ENCODE measurements around the gene PCCA.

PCCA gene

DNA sequence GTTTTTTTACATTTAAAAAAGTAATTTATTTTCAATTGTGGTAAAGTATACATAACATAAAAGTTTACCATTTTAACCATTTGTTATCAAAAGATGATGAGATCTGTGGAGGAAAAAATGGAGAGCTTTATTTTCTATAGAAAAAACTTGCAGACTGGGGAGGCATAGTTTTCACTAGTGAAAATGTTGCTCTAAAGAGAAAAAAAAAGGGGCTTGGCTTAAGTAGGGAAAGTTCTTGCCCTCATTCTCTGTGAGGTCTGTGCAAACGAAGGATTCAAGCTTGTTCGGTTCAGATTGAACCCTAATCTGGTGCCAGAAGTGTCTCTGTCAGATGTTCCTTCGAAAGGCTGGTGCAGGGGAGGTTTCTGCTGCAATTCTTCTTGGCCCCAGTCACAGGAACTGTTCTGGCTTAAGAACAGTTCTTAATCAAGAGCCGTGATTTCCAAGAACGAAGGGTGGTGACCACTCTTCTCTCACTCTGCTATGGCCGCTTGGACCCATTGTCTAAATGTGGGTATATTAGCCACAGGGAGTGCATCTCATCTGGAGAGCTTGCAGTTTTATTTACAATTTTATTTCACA lies 42.1 kb downstream of the PCCA start:
- Histone ChIP-seq H4K20me1 (ENCODE audit: insufficient read depth, low read length) (no peaks in the 10 kb centered on the region), H3F3A (ENCODE audit: insufficient read depth, low read length) (no peaks in the 10 kb centered on the region), H3K27ac (ENCODE audit: low read depth, low read length, poor library complexity, severe bottlenecking) (no peak overlapping the region), H3K4me1 (ENCODE audit: insufficient read depth, low read length, severe bottlenecking) (no peaks in the 10 kb centered on the region), H3K9ac (ENCODE audit: low read length) (no peak overlapping the region), H3K9me2 (ENCODE audit: low read depth, low read length) (no peaks in the 10 kb centered on the region), H3K9me3 (ENCODE audit: low read length) (no peaks in the 10 kb centered on the region), H3K36me3 (ENCODE audit: insufficient read depth, low read length) (no peaks in the 10 kb centered on the region), H3K27me3 (ENCODE audit: insufficient read depth, low read length) (no peaks in the 10 kb centered on the region), H3K4me3 (ENCODE audit: low read depth, low read length, poor library complexity, severe bottlenecking) (no peak overlapping the region), H2AFZ (ENCODE audit: low read length) (no peak overlapping the region), H3K4me2 (ENCODE audit: low read length) (no peak overlapping the region), H3K79me2 (ENCODE audit: insufficient read depth, low read length) (no peaks in the 10 kb centered on the region)
- TF ChIP-seq, protein P1, sequence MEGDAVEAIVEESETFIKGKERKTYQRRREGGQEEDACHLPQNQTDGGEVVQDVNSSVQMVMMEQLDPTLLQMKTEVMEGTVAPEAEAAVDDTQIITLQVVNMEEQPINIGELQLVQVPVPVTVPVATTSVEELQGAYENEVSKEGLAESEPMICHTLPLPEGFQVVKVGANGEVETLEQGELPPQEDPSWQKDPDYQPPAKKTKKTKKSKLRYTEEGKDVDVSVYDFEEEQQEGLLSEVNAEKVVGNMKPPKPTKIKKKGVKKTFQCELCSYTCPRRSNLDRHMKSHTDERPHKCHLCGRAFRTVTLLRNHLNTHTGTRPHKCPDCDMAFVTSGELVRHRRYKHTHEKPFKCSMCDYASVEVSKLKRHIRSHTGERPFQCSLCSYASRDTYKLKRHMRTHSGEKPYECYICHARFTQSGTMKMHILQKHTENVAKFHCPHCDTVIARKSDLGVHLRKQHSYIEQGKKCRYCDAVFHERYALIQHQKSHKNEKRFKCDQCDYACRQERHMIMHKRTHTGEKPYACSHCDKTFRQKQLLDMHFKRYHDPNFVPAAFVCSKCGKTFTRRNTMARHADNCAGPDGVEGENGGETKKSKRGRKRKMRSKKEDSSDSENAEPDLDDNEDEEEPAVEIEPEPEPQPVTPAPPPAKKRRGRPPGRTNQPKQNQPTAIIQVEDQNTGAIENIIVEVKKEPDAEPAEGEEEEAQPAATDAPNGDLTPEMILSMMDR (IDR thresholded peaks at IDR 0.05; ENCODE audit: low read length): no peak
- no peak for TF ChIP-seq EZH2 (IDR thresholded peaks at IDR 0.05; ENCODE audit: borderline replicate concordance, low read length)

DNA sequence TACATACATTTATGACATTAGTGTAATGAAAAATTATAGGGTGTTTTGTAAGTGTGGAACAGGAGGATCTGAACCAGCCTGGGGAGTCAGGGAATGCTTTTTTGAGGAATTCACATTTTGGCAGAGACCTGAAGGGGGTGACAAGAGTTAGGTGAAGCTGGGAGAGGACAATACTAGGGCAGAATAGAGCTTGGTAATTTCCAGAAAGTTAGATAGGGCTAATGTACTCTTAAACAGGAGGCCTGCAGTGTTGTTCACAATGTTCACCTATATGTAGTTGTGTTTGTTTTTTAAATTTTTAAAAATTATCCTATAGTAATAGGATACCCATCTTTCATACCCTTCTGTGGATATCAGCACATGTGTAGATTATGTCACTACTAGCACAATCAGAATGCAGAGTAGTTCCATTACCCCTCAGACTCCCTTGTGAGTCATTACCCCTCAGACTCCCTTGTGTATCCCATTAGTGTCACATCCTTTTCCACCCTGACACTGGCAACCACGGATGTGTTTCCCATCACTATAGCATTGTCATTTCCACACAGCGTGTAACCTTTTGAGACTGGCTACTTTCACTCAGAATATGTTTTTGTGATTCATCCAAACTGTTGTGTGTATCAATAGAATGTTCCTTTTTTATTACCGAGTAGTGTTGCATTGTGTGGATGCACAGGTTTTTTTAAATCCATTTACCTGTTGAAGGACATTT lies 43.1 kb downstream of the PCCA start:
- TF ChIP-seq, protein P1 (IDR thresholded peaks at IDR 0.05; ENCODE audit: low read length): no peak
- no peak for TF ChIP-seq EZH2 (IDR thresholded peaks at IDR 0.05; ENCODE audit: borderline replicate concordance, low read length)
- no peak overlapping the region for H3K27ac ChIP-seq (ENCODE audit: low read depth, low read length, poor library complexity, severe bottlenecking)
- no peaks in the 10 kb centered on the region for H3K36me3 ChIP-seq (ENCODE audit: insufficient read depth, low read length)
- no peak overlapping the region for H2AFZ ChIP-seq (ENCODE audit: low read length)
- H4K20me1 ChIP-seq (ENCODE audit: insufficient read depth, low read length): no peaks in the 10 kb centered on the region
- H3K4me3 ChIP-seq (ENCODE audit: low read depth, low read length, poor library complexity, severe bottlenecking): no peak overlapping the region
- H3K9me3 ChIP-seq (ENCODE audit: low read length): no peaks in the 10 kb centered on the region
- H3K4me1 ChIP-seq (ENCODE audit: insufficient read depth, low read length, severe bottlenecking): no peaks in the 10 kb centered on the region
- no peaks in the 10 kb centered on the region for H3K79me2 ChIP-seq (ENCODE audit: insufficient read depth, low read length)
- H3K27me3 ChIP-seq (ENCODE audit: insufficient read depth, low read length): no peaks in the 10 kb centered on the region
- H3K9me2 ChIP-seq (ENCODE audit: low read depth, low read length): no peaks in the 10 kb centered on the region
- H3K9ac ChIP-seq (ENCODE audit: low read length): no peak overlapping the region
- no peak overlapping the region for H3K4me2 ChIP-seq (ENCODE audit: low read length)
- no peaks in the 10 kb centered on the region for H3F3A ChIP-seq (ENCODE audit: insufficient read depth, low read length)

DNA sequence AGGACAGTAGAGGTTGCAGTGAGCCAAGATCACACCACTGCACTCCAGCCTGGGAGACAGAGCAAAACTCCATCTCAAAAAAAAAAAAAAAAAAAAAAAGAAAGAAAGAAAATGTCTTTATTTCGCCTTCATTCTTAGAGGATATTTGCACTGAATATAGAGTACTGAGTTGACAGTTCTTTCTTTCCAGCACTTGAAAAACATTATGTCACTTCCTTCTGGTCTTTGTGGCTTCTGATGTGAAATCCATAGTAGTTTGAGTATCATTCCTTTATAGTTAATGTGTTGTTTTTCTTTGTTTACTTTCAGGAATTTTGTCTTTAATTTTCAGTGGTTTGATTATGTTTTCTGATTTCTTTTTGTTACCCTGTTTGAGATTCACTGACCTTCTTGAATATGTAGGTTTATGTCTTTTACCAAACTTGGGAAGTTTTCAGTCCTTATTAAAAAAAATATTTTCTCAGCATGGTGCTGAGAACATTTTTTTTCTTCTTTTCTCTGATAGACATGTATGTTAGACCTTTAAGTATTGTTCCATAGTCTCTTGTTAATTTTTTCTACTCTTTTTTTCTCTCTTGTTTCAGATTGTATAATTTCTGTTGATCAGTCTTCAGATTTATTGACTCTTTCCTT lies 50.1 kb downstream of the PCCA start:
- H3K4me3 ChIP-seq (ENCODE audit: low read depth, low read length, poor library complexity, severe bottlenecking): no peak overlapping the region
- TF ChIP-seq EZH2 (IDR thresholded peaks at IDR 0.05; ENCODE audit: borderline replicate concordance, low read length): no peak
- TF ChIP-seq, protein P1 (IDR thresholded peaks at IDR 0.05; ENCODE audit: low read length): no peak
- H3K9me2 ChIP-seq (ENCODE audit: low read depth, low read length): no peaks in the 10 kb centered on the region
- H3K9ac ChIP-seq (ENCODE audit: low read length): no peak overlapping the region
- no peak overlapping the region for H2AFZ ChIP-seq (ENCODE audit: low read length)
- H3K79me2 ChIP-seq (ENCODE audit: insufficient read depth, low read length): no peaks in the 10 kb centered on the region
- H3K27me3 ChIP-seq (ENCODE audit: insufficient read depth, low read length): no peaks in the 10 kb centered on the region
- no peak overlapping the region for H3K4me2 ChIP-seq (ENCODE audit: low read length)
- no peaks in the 10 kb centered on the region for H3K4me1 ChIP-seq (ENCODE audit: insufficient read depth, low read length, severe bottlenecking)
- H3K36me3 ChIP-seq (ENCODE audit: insufficient read depth, low read length): no peaks in the 10 kb centered on the region
- H3F3A ChIP-seq (ENCODE audit: insufficient read depth, low read length): no peaks in the 10 kb centered on the region
- H3K9me3 ChIP-seq (ENCODE audit: low read length): no peaks in the 10 kb centered on the region
- no peak overlapping the region for H3K27ac ChIP-seq (ENCODE audit: low read depth, low read length, poor library complexity, severe bottlenecking)
- no peaks in the 10 kb centered on the region for H4K20me1 ChIP-seq (ENCODE audit: insufficient read depth, low read length)

Measured in OCI-LY1 (cell line).